CD4-positive, alpha-beta T cell treated with Interleukin-4 for 4 hours (primary cell): ENCODE results near the gene C4orf46.

Experiments
- DNase-seq: peaks from one replicate; pipeline ENCODE4 v3.0.0-alpha.2; 2020

Gene C4orf46

DNA sequence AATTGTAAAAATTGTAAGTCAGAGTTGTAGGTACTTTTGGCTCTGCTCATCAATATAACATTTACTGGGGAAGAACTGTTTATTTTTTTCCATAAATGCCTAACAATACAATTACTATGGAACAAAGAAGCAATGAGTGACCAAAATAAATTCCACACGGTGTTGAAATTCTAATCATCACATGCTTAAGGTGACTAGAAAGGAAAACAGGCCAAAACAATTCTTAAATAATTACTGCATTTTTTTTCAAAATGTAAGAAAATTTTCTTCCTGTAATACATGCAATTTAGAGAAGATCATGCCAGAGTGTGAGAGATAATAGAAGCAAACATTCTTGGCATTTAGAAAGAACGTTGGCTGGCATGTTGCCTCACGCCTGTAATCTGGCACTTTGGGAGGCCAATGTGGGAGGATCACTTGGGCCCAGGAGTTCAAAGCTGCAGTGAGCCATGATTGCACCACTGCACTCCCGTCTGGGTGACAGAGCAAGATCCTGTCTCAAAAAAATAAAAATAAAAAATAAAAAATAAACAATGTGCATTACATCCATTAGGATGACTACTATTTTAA is 22.5 kb downstream of the C4orf46 start:
- no peak for DNase-seq

DNA sequence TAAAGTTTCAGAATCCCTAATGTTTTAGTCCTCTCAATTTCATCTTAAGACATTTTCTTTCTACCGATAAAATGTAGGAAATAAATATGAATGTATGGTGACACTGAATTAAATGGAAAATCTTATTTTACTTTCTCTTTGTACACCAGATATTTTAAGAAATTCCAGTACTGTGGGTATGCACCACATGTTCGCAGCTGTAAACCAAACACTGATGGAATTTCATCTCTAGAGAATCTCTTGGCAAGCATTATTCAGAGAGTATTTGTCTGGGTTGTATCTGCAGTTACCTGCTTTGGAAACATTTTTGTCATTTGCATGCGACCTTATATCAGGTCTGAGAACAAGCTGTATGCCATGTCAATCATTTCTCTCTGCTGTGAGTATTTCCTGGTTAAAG is 26.9 kb downstream of the C4orf46 start:
- DNase-seq = no peak

DNA sequence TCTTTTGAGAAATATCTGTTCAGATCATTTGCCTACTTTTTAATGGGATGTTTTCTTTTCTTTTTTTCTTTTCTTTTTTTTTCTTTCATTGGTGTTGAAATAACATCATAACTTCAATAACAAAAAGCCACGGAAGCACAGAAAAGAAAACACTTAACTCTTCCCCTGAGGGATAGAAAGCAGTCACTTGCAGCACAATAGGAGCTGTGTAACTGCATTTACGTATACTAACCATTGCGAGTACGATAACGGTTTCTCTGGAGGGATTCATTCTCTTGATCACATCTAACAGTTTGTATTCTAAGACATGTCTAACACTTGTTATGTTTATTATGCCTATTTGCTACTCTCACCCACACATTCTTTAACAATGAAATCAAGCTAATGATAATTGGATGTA is 27.3 kb downstream of the C4orf46 start:
- no peak for DNase-seq

DNA sequence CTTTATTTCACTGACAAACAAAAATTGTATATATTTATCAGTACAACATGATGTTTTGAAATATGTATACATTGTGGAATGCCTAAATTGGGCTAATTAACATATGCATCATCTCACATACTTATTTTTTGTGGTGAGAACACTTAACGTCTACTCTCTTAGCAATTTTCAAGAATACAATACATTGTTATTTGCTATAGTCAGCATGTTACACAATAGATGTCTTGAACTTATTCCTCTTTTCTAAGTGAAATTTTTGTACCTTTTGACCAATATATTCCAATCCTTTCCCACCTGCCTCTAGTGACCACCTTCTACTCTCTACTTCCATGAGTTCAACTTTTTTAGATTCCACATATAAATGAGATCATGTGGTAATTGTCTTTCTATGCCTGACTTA is 35.1 kb downstream of the C4orf46 start:
- no peak for DNase-seq

DNA sequence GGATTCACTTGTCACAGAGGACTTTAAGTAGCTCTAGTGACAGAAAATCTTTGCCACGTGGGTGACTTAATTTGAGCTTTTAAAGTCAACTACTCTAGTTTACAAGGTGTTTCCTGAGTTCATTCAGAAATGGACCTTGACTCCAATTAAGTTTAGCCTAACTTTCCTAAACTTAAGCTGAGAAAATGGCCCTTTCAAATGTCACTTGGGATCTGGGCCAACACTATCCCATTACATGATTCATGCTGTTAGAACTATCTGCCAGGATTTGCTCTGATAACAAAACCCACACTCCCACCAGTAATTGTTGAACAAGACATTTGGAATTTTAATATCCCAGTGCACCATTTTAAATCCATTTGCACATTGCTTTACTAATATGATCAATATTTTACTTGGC is 40.8 kb downstream of the C4orf46 start:
- no peak for DNase-seq

DNA sequence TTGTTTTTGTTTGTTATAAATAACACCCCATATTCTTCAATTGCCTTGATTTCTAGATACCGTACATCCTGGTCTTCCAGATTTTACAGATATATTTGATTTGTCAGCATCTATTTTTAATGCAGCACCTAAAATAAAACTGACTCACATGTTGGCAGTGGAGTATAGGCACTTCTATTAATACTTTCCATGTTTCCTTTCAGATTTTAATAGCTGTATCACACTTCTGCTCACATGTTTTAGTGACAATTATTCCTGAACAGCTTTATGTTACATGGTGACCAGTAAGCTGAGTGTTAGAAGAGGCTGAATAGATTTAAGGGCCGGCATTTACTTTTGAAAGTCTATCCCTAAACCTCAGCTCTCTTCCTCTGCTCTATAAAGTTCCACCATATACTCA is 46.1 kb downstream of the C4orf46 start:
- no peak for DNase-seq

DNA sequence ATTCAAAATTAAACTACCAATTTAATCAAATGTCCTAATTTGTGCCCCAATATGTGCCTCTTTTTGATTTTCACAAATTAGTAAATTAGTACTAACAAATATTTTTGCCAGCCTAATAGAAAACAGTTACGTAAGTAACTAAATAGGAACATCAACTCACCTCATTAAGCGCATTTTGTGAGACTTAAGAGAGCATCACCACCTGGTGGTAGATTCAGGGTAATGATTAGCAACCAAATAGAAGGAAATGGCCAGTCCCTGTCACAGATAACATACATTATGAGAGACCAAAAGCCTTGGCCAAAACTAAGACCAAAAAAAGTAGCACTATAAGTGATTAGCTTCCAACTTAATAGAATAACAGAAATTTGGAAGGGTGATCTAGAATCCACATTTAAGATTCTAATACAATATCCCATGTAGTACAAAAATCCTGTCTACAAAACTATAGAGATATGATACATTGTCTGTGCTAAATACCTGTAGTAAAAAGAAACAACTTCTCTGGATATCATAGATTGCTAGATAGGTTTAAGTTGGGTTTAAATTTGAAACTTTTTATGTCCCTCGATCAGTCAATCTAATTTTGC is 46.7 kb downstream of the C4orf46 start:
- DNase-seq = peak; percentile 38

DNA sequence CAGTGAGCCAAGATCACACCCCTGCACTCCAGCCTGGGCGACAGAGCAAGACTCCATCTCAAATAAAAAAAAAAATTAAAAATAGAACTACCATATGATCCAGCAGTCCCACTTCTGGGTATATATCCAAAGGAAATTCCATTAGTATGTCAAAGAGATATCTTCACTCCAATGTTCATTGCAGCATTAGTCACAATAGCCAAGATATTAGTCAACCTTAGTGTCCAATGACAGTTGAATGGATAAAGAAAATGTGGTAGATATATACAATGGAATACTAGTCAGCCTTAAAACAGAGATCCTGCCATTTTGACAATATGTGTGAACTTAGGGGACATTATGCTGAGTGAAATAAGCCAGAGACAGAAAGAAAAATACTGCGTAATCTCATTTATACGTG is 49.4 kb downstream of the C4orf46 start:
- DNase-seq = no peak

DNA sequence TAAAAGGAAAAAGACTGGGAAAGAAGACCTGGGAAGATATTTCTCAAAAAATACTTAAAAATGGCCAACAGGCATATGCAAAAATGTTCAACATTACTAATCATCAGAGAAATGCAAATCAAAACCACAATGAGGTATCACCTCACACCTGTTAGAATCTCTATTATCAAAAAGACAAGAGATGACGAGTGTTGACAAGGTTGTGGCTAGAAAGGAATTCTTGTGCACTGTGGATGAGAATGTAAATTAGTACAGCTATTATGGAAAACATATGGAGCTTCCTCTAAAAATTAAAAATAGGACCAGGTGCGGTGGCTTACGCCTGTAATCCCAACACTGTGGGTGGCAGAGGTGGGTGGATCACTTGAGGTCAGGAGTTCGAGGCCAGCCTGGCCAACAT is 50.0 kb downstream of the C4orf46 start:
- DNase-seq = no peak

DNA sequence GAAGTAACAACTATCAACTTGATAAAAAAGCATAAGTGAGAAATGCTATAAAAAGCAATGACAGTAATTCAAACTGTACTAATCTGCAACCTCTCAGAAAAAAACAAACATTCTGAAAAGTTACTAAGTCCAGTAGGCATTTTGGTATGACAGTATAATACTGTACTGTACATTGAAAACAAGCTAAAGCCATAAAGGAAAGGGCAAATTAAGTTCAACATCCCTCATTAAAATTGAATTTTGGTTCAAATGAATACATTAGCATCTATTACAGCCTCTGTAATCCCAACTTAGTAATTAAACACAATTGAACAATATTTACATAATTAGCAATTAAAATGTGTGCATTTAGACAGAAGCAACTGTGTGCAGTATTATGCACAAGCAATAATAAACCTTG is 53.7 kb downstream of the C4orf46 start:
- DNase-seq = no peak
